Measurements from ENCODE around the gene WRAP53.

- TF ChIP-seq EZH2 (IDR thresholded peaks at IDR 0.05) (no peak), POLR2AphosphoS5 (IDR thresholded peaks at IDR 0.05; ENCODE audit: borderline replicate concordance, low read depth, low read length) (no peak)
These were observed 16.5 kb downstream of the WRAP53 start, which contains the start of gene EFNB3 for GRCh38 chr17:7704601-7705268.

Measured in SK-N-MC (cell line).